ENCODE results near the gene SYT1. TPM values are rescaled to one million over a fixed set of nuclear protein-coding genes. Genes with fewer than 3 reads are reported as not detected.

Gene SYT1
- total RNA-seq, 1 experiment from 2014 or later = 15.8 TPM

- H3K4me2 ChIP-seq (ENCODE audit: insufficient read depth, insufficient read length, low read length) = no peak overlapping the region
- 0 out of 7 replicates have a peak overlapping the region, but pooled peaks of 1 of the 3 experiments have one; percentile 44 for H3K27ac Mint-ChIP-seq
- no peak overlapping the region for H3K27ac ChIP-seq (ENCODE audit: insufficient read length, low read depth, low read length)
- no CpG with 5 or more reads among the region's 1 CpG for WGBS (ENCODE audit: extremely low coverage, insufficient read length, low lambda C conversion rate)
- H3K9me3 ChIP-seq (ENCODE audit: control insufficient read depth, low read depth, low read length) = no peaks in the 10 kb centered on the region
- H3K79me2 ChIP-seq (ENCODE audit: insufficient read depth, low read length) = no peaks in the 10 kb centered on the region
- H3K23ac ChIP-seq (ENCODE audit: insufficient read length, low read depth, low read length) = no peak overlapping the region
- H3K79me1 ChIP-seq (ENCODE audit: insufficient read depth, low read depth, low read length, poor library complexity, severe bottlenecking) = no peaks in the 10 kb centered on the region
- no peak overlapping the region for H3K4ac ChIP-seq (ENCODE audit: low read depth, low read length)
- no peak overlapping the region for H3K14ac ChIP-seq (ENCODE audit: insufficient read depth, low read length)
- H4K20me1 ChIP-seq (ENCODE audit: control insufficient read depth, insufficient read depth, insufficient read length) = no peaks in the 10 kb centered on the region
- H3K36me3 Mint-ChIP-seq (ENCODE audit: insufficient read depth in 1 of 3, low read depth in 3 of 3) = peaks cover 0 to 5% (median 0%) of the 10 kb centered on the region in 3 experiments; a peak in 1 of 7 replicates
- no peaks in the 10 kb centered on the region for H3K27me3 Mint-ChIP-seq (ENCODE audit: low read depth)
- no peaks in the 10 kb centered on the region for H3K9me3 Mint-ChIP-seq
- H3K9ac ChIP-seq (ENCODE audit: extremely low read depth, insufficient read length, low read length) = no peak overlapping the region
- no peak overlapping the region for H4K91ac ChIP-seq (ENCODE audit: insufficient read length, low read depth, low read length)
- no peak overlapping the region for H2BK120ac ChIP-seq (ENCODE audit: low read depth, low read length, poor library complexity, severe bottlenecking)
- no peak overlapping the region for H3T11ph ChIP-seq (ENCODE audit: low read length)
- H3K56ac ChIP-seq (ENCODE audit: insufficient read length, low read depth, low read length) = no peak overlapping the region
- H4K5ac ChIP-seq (ENCODE audit: insufficient read length, low read depth, low read length) = no peak overlapping the region
- no peak overlapping the region for H2AFZ ChIP-seq (ENCODE audit: low read length)
- H2BK15ac ChIP-seq (ENCODE audit: low read depth, low read length) = no peak overlapping the region
- H2BK5ac ChIP-seq (ENCODE audit: insufficient read length, low read length) = no peak overlapping the region
- no peaks in the 10 kb centered on the region for H3K27me3 ChIP-seq (ENCODE audit: insufficient read depth, low read length)
- H2BK12ac ChIP-seq (ENCODE audit: insufficient read length, low read depth, low read length) = no peak overlapping the region
- H3K4me1 ChIP-seq (ENCODE audit: insufficient read depth, low read length) = 0 out of 2 replicates have a peak, but pooled peaks cover 2% of the 10 kb centered on the region
- H3K4me1 Mint-ChIP-seq = peaks cover 19% of the 10 kb centered on the region in 2 experiments
- no peaks in the 10 kb centered on the region for H3K23me2 ChIP-seq (ENCODE audit: insufficient read length, low read depth, low read length, poor library complexity, severe bottlenecking)
- H4K8ac ChIP-seq (replicated peaks; ENCODE audit: insufficient read length, low read depth, low read length) = no peak overlapping the region
- H3K4me3 Mint-ChIP-seq = no peak overlapping the region
- H3K18ac ChIP-seq (ENCODE audit: insufficient read length, low read depth, low read length) = no peak overlapping the region
- no peak for TF ChIP-seq CTCF (conservative IDR thresholded peaks at IDR 0.05)
- no peak overlapping the region for H2BK20ac ChIP-seq (ENCODE audit: low read depth, low read length, poor library complexity, severe bottlenecking)
- DNase-seq = no peak
- H2AK5ac ChIP-seq (ENCODE audit: insufficient read length, low read length) = no peak overlapping the region
Measured at GRCh38 chr12:79331870-79332269, 467.3 kb downstream of the SYT1 start.

Measured in H9 (cell line).